ENCODE data around the gene TMEM271.

The TMEM271 gene

DNA sequence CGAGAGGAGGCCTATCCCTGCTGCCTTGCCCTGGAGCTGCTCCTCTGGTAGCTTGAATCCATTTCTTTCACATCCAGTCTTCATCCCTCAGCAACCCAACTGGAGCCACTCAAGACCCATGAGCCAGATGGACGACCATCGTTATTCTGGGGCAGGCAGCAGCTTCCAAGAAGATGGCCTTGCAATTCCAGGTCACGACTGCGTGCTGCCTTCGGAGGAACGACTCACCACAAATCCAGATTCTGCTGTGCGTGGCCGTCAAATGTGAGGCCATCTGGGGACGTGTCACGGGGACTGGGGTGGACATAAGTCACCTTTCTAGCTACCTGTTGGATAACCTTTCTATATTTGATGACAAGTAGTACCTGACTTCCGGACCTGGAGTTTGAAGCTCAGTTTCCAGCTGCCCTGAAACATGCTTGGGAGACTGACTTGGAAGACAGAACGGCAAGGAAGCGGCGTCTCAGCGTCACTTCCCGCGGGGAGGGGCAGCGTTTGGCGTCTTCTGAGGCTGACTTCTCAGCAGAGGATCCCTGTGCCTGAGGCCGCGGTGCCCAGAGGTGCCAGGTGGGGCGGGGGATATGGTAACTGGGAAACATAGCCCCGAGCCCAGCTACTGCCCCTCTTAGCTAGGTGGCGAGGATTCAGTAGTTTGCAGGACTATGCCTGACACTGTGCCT lies 11.7 kb upstream of the TMEM271 start:
- in situ Hi-C loops (cut with HindIII; ENCODE audit: low sequenced_read_pairs) = no loop called here

DNA sequence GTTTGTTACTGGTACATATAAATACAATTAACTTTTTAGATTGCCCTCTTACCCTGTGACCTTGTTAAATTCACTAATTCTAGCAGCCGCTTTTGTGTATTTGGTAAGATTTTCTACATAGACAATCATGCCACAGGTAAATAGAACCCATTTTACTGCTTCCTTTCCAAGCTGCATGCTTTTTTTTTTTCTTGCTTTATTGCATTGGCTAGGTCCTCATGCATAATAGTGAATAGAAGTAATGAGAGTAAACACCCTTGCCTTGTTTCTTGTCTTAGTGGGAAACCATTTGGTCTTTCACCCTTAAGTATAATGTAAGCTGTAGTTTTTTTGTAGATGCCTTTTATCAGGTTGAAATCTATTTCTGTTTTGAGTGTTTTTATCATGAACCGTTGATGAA lies 7.7 kb upstream of the TMEM271 start:
- in situ Hi-C loops (cut with HindIII; ENCODE audit: low sequenced_read_pairs) = no loop called here

DNA sequence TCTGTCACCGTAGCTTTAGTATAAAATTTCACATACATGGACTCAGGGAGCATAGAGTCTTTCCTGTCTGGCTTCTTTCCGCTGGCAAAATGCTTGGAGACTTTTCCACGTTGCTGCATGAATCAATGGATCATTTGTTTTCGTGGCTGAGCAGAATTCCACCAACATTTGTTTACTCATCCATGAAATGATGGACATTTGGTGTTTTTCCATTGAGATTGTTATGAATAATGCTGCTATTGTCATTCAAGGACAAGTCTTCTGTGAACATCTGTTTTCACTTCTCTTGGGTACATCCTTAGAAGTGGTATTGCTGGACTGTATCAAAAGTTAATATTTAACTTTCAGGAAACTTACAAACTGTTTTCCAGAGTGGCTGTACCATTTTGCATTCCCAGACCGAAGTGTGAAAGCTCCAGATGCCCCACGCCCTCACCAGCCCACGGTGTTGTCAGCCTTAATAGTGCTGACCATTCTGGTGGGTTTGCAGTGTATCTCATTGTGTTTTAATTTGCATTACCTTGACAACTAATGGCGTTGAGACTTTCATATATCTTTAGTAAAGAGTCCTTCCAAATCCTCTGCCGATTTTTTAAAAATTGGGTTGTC lies 5.8 kb upstream of the TMEM271 start:
- in situ Hi-C loops (cut with HindIII; ENCODE audit: low sequenced_read_pairs) = no loop called here

DNA sequence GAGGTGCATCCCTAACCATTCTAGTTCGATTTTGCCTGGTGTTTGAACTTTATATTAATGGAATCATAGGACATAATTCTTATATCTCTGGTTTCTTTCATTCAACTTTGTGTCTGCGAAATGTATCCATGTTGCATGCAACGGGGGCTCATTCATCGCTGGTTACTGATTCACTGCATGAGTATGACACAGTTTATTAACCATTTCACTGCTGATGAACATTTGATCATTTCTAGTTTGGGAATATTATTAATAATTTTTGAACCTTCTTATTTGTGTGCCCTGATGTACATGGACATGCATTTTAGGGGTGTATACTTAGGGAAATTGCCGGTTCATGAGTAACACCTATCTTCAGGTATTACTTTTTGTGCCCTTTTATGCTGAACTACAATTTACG lies 5.1 kb upstream of the TMEM271 start:
- in situ Hi-C loops (cut with HindIII; ENCODE audit: low sequenced_read_pairs) = no loop called here

DNA sequence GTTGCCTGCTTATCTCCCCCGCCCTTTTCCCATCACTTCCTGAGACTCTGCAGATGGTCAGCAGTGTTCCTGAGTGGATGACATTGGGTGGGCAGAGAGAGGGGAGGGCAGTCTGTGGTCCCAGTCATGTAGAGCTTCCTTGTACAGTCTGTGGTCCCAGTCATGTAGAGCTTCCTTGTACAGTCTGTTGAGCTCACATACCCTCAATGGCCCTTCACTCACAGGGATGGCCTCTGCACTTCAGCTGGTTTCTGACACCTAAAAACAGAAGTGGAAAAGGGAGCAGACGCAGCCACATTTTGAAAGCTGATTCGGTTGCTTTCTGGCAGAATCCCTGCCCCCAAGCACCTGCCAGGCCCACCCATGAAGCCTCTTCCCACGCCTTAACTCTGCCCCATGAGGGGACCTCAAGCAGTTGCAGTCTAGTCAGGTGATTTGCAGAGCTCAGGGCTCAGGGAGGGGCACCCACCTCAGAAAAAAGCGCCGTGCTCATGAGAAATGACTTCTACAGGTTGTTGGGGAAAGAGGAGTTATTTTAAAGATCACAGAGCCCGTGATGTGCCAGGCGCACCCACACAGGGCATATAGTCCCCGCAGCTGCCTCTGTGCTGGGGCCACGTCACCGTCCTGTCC lies 3.6 kb upstream of the TMEM271 start:
- in situ Hi-C loops (cut with HindIII; ENCODE audit: low sequenced_read_pairs) = no loop called here

DNA sequence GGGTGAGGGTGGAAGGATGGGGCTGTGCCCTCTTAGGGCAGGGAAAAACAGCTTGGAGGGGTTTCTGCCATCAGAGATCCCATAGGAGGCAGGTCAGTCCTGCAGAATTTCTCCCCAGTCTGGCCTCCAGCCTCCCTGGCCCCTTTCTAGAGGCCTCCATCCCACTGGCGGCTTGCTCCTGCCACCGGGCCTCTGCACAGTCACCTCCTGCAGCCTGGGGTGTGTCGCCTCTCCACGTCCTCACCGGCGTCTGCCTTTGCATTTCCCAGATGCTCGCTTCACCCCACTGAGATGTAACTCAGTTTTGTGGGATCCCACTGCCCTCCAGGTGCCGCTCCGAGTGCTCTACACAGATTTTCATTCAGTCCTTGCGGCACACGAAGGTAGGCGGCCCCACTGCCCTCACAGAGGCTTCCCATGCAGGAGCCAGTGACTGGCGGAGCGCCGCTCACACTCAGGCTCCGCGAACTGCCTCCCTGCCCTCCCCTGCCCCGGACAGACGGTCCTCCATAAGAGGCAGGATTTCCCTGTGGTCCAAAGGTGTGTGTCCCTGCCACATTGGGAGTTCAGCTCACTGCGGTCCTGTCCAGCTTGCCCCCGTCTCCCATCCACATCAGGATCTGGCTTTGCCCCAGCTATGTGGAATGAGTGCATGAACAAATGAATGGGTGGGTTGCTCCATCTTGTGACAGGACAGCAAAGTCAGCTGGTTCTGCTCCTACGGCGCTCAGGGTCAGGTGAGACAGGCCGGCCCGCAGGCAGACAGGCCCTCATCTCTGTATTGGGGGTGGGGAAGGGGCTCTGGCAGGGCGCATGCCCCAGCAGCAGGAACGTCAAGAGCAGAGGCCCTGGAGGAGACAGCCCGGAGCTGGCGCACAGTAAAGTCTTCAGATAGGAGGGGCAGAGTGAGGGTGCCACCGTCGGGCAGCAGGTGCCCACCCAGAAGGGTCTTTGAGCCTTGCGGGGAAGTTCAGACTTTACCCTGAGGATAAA lies 2.7 kb upstream of the TMEM271 start:
- in situ Hi-C loops (cut with HindIII; ENCODE audit: low sequenced_read_pairs) = no loop called here

DNA sequence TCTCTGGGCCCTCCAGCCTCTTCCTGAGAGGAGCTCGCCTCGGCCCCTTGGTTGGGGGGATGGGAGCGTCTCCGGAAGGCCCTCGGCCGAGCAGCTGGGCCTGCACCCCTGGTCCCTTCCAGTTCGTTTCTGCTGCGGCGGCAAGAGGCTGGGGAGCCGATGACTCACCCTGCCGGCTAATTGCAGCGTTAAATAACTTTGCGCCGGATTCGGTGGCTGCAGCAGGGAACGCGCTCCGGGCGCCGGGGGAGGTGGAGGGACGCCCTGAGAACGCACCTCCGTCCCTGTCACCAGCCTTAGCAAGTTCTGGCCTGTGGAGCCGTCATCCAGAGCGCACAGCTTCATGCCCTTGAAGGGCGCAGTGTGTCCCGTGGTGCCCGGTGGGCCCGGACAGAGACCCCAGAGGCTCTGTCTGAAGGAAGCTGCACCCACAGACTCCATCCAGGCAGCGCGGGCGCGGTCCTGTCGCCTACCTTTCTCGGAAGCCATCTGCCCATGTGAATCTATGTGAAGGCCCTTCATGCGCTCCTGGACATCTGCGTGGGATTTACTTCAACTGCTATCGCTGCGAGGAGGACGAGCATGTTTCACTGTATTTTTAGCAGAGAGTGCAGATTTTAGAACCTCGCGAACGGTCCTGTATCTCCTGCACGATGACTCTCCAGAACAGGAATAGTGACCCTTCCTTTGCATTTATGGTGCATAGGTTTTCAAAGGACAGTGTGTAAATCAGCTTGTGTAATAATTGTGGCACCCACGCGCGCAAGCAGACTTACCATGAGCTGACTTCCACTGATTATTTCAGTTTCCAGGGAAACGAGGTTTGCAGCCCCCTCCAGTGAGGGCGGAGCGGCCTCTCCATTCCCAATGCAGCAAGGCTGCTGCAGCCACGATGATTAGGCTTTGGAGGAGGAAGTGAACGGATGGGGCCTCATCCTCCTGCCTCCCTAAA lies 1.7 kb upstream of the TMEM271 start:
- in situ Hi-C loops (cut with HindIII; ENCODE audit: low sequenced_read_pairs) = no loop called here

DNA sequence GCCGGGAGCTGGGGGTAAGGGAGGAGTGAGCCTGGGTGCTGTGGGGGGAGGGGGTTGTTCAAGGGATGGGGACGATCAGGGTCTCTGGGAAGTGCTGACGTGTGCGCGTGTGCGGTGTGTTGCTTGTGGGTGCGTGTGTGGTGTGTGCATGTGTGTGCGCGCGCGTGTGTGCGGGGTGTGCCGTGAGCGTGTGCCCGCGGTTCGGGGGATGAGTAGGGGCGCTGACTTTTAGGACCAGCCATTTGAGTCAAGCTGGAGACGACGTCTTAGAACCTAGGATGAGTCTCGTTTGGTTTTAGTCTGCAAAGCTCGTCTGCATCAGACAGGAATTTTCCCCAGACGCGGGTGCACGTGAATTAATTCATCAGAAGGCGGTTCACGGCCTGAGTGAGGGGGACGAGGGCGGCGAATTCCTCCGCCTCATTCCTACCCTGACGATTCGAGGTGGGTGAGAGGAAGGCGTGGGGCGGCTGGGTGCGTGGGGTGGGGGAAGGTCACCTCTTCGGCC lies 950 bp upstream of the TMEM271 start:
- in situ Hi-C loops (cut with HindIII; ENCODE audit: low sequenced_read_pairs) = no loop called here

DNA sequence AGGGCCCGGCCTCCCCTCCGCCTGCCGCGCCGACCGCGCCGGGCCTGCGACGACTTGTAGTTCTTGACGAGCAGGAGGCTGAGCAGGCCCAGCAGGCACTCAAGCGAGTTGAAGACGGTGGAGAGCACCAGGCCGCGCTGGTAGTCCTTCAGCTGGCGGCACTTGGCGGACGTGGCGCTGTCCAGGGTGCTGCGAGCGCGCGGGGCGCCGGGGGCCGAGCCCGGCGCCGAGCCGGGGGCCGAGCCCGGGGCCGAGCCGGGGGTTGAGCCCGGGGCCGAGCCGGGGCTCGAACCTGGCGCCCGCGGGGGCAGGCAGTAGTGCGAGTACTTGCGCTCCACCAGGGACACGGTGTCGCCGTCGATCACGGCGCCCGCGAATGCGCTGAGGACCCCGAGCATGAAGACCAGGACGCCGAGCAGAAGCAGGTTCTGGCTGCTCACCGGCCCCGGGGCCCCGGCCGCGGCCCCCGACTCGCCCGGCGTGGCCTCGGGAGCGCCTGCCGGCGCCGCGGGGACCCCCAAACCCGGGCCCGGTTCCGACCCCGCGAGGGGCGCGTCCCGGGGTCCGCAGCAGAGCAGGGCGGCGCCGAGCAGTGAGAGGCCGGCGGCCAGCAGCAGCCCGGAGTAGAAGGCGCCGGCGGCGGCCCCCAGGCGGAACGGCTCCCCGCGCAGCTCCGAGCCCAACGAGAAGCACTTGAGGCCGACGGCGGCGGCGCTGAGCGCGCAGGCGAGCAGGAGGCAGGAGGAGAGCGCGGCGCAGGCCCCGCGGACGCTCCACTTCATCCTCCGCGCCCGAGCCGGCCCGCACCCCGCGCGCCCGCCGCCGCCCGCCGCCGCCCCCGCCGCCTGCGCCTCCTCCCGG lies 584 bp downstream of the TMEM271 start:
- in situ Hi-C loops (cut with HindIII; ENCODE audit: low sequenced_read_pairs) = no loop called here

DNA sequence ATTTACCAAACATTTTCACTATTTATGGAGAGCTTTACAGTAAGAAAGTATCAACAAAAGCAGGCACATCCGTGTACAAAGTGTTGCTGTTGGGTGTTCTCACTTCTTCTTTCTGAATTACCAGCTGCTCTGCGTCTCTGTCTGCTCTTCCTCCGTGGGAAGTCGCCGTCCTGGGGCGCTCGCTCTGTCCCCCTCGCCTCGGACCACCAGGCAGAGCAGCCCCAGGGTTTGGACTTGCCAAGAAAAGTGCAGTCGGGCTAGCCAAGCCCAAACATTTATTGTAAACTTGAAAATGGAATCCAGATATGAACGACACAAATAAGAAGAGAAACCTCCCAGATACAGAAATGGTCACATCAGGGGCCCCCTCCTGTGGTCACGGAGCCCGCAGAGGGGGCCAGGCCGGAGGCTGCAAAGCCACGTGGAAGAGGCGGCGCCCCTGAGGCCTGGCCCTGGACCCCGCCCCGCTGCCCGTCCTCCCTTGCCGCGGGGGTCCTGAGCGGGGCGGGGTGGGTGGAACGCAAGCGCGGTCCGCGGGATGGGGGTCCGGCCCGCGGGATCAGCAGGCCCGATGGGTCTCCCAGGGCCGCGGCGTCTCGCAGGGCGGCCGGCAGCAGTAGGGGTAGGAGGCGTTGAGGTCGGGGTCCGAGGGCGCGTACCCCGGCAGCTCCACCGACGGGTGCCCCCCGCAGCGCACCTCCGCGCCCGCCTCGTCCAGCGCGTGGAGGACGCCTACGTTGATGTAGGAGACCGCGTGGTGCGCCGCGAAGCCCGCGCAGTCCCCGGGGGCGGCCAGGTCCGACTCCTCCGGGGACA lies 1.5 kb downstream of the TMEM271 start:
- in situ Hi-C loops (cut with HindIII; ENCODE audit: low sequenced_read_pairs) = no loop called here

DNA sequence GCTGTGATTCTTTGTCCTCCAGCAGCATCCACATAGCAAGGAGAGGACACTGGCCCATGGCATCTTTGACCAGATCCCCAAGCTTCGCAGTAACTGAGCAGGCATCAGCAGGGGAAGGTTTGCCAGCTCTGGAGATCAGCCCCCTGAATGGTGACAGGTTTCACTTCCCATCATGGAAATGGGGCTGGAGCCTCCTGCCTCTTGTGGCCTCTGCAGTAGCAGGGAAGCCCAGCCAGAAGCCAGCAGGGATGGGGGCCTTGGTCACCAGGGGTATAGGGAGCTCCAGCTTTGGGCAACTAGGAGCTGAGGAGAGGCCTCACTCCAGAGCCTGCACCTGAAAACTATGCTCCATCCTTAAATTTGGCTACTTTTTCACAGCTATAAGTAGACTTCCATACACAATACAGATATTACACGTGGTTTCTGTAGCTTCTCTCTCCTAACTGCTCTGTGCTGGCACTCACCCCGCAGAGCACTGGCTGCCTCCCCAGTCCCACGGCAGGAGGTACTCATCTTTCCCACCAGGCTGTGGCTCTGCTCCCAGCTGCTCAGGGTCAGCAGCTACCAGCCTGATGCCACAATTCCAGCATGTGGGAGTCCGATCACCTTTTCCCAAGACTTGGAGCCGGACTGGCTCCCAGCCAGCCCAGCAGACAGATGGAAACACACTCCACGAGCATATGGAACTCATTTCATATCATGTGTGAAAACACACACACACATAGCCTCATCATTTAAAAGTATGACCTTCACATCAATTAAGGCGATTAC lies 2.8 kb downstream of the TMEM271 start:
- in situ Hi-C loops (cut with HindIII; ENCODE audit: low sequenced_read_pairs) = no loop called here

DNA sequence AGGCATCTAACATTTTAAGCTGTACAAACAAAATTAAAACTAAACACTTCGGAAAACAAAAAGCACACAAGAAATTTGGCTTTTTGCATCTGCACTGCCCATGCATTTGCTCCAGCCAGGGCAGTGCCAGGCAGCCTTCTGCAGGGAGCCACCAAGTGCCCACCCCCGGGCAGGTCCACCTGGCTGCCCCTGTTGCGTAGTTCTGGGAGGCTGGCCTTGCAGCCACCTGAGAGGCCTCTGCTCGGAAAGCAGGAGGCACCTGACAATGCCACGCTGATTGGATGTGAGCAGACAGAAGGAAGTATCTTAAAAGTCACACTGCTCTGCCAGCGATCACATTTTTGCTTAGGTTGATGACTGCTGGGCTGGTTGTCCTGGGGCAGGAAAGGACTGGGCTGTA lies 3.5 kb downstream of the TMEM271 start:
- in situ Hi-C loops (cut with HindIII; ENCODE audit: low sequenced_read_pairs) = no loop called here

DNA sequence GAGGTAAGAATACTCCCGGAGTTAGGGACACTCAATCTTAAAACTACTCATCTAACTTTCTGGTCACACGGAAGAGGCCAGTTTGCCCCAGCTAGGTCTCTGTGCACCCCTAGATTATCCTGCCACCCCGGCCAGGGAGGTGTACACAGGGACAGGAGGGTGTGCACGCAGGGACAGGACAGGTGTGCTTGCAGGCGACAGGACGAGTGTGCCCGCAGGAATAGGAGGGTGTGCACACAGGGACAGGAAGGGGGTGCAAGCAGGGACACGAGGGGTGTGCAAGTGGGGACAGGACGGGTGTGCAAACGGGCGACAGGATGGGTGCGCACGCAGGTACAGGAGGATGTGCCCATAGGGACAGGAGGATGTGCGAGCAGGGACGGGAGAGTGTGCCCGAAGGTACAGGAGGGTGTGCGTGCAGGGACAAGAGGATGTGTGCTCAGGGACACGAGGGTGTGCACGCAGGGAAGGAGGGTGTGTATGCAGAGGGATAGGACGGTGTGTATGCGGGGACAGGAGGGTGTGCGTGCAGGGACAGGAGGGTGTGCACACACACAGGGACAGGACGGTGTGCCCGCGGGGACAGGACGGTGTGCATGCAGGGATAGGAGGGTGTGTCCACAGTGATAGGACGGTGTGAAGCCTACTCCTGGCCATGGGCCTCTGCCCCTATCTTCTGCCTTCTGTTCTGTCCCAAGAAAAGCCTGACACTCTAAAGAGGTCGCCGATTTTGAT lies 4.1 kb downstream of the TMEM271 start:
- in situ Hi-C loops (cut with HindIII; ENCODE audit: low sequenced_read_pairs) = no loop called here

DNA sequence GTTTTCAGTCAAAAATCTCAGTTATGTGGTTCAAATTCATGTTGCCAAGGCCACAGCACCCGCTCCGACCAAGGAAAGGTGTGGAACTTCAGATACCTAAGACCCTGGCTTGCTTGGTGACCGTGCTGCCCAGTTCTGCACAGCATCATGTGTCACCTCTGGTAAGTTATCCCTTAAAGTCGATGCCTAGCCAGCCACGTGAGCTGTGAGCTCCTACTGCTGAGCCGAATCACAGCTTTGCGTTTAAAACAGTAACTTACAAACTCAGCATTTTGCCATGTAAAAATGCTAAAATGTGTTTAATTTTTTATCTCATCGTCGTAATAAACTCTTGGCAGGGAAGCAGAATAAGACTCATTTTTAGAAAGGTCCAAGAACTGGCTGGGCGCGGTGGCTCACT lies 5.3 kb downstream of the TMEM271 start:
- in situ Hi-C loops (cut with HindIII; ENCODE audit: low sequenced_read_pairs) = no loop called here

DNA sequence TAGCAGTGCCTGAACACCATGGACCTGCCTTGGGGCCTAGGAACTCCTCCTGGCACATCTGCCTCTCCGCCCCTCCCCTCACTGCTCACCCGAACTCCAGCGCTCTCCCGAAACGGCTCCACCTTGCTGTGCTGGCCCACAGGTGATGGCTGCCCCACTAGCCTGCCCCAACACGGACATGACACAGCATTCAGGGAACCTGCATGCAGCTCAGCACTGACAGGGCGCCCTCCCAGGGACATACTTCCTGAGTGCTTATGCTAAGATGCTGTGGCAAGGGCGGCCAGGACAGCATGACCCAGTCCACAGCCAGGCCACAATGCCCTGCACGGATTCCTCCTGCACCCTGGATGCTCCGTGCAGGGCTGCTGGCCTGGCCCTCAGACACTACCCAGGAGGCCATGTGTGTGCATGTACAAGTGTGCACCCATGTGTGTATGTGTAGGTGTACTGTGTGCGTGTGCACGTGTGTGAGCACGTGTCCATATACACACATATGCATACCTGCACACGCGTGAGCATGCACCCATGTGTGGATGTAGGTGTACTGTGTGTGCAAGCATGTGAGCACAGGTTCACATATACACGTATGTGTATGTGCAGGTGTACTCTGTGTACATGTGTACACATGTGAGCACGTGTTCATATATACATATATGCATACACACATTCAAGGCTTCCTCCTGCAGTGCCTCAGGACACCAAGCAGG lies 6.0 kb downstream of the TMEM271 start:
- in situ Hi-C loops (cut with HindIII; ENCODE audit: low sequenced_read_pairs) = no loop called here

DNA sequence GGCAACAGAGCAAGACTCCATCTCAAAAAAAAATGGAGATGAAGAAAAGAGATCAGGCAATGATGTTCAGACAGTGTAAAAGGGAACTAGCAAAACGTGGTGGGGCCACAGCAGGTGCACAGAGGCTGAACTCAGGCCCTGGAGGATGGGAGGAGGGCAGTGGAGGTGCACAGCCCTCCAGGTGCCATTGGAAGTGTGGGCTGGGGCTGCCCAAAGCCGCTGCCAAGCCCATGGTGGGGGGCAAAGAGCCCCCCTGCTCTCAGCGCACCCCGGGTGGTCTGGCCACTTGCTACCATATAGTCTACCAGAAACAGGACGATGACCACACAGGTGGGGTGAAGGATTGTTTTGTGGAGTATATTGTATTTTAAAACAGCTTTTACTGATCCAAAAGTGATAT lies 7.1 kb downstream of the TMEM271 start:
- in situ Hi-C loops (cut with HindIII; ENCODE audit: low sequenced_read_pairs) = no loop called here
